ENCODE data around the gene OSBPL9. TPM values are rescaled to one million over a fixed set of nuclear protein-coding genes. Genes with fewer than 3 reads are reported as not detected.

The OSBPL9 gene
- total RNA-seq, 1 donor from 2014 or later: 149 TPM

DNA sequence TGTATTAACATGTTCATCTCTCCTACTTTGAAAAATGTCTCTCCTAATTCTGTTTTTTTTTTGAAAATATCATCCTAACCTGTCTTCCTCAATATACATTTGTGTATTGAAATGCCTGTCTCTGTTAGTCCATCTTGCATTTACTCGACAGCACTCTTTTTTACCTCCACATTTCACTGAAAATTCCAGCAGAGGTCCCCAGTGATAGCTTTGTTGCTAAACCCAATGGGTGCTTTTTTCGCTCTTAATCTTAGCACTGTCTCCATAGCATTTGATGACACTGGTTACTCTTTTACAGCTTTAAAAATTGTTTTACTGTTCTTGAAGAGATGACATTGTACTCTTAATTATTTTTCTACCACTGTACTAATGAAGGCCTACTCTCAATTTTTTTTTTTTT is 10.8 kb downstream of the OSBPL9 start:
- DNase-seq (ENCODE audit: low spot score): peak; percentile 49
- no peak overlapping the region for H3K9ac ChIP-seq
- no peaks in the 10 kb centered on the region for H4K20me1 ChIP-seq (ENCODE audit: low read depth)
- no peak overlapping the region for H3K4me3 ChIP-seq
- H3K4me1 ChIP-seq: peaks cover 1% of the 10 kb centered on the region
- Mint-ChIP-seq H3K36me3 (peaks cover 2% of the 10 kb centered on the region), H3K4me1 (peaks cover 12% of the 10 kb centered on the region), H3K27me3 (ENCODE audit: insufficient read depth, low read depth) (no peaks in the 10 kb centered on the region), H3K27ac (no peak overlapping the region), H3K4me3 (no peak overlapping the region), H3K9me3 (no peaks in the 10 kb centered on the region)
- TF ChIP-seq EZH2 (IDR thresholded peaks at IDR 0.05): no peak
- TF ChIP-seq, protein P1, sequence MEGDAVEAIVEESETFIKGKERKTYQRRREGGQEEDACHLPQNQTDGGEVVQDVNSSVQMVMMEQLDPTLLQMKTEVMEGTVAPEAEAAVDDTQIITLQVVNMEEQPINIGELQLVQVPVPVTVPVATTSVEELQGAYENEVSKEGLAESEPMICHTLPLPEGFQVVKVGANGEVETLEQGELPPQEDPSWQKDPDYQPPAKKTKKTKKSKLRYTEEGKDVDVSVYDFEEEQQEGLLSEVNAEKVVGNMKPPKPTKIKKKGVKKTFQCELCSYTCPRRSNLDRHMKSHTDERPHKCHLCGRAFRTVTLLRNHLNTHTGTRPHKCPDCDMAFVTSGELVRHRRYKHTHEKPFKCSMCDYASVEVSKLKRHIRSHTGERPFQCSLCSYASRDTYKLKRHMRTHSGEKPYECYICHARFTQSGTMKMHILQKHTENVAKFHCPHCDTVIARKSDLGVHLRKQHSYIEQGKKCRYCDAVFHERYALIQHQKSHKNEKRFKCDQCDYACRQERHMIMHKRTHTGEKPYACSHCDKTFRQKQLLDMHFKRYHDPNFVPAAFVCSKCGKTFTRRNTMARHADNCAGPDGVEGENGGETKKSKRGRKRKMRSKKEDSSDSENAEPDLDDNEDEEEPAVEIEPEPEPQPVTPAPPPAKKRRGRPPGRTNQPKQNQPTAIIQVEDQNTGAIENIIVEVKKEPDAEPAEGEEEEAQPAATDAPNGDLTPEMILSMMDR (IDR thresholded peaks at IDR 0.05): peak; percentile 54
- no peaks in the 10 kb centered on the region for H3K27me3 ChIP-seq
- no peak overlapping the region for H3K4me2 ChIP-seq
- H3K27ac ChIP-seq: no peak overlapping the region
- H3K79me2 ChIP-seq (ENCODE audit: low read depth): peaks cover 43% of the 10 kb centered on the region
- no peak overlapping the region for H2AFZ ChIP-seq (replicated peaks)
- no peaks in the 10 kb centered on the region for H3K9me3 ChIP-seq (ENCODE audit: low read depth)
- H3F3A ChIP-seq (ENCODE audit: low read depth): no peaks in the 10 kb centered on the region
- no peaks in the 10 kb centered on the region for H3K36me3 ChIP-seq

DNA sequence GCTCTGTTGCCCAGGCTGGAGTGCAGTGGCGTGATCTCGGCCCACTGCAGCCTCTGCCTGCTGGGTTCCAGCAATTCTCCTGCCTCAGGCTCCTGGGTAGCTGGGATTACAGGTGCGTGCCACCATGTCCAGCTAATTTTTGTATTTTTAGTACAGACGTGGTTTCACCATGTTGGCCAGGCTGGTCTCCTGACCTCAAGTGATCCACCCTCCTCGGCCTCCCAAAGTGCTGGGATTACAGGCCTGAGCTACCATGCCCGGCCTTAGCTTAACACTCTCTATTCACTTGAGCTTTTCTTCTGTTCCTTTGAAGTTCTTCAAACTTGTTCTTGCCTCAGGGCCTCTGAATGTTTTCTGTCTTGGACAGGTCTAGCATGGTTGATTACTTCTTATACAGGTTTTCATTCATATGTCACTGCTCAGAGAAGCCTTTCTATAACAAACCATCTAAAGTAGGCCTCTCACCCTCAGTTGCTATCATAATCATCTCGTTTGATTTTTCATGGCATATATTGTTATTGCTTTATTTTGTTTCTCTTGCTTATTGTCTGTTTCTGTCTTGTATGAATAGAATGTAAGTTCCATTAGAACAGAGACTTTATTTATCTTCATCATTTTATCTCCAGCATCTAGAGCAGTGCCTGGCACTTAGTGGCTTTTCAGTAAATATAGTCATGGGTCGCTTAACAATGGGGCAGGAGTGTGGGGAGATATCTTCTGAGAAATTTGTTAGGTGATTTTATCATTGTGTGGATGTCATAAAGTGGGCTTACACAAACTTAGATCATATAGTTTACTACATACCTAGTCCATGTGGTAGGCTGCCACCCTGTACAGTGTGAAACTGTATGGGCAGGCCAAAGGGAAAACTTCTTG is 12.1 kb downstream of the OSBPL9 start:
- Mint-ChIP-seq H3K27ac (no peak overlapping the region), H3K27me3 (ENCODE audit: insufficient read depth, low read depth) (no peaks in the 10 kb centered on the region), H3K4me3 (no peak overlapping the region), H3K36me3 (peaks cover 2% of the 10 kb centered on the region), H3K4me1 (peaks cover 7% of the 10 kb centered on the region), H3K9me3 (no peaks in the 10 kb centered on the region)
- no peaks in the 10 kb centered on the region for H3K36me3 ChIP-seq
- no peak for DNase-seq (ENCODE audit: low spot score)
- no peak for TF ChIP-seq EZH2 (IDR thresholded peaks at IDR 0.05)
- TF ChIP-seq EZH2phosphoT487 (IDR thresholded peaks at IDR 0.05): no peak
- TF ChIP-seq, protein P1 (IDR thresholded peaks at IDR 0.05): no peak
- H3K9me3 ChIP-seq (ENCODE audit: low read depth): no peaks in the 10 kb centered on the region
- H3K79me2 ChIP-seq (ENCODE audit: low read depth): peaks cover 32% of the 10 kb centered on the region
- H3K4me3 ChIP-seq: no peak overlapping the region
- H2AFZ ChIP-seq (replicated peaks): no peak overlapping the region
- no peak overlapping the region for H3K9ac ChIP-seq
- no peaks in the 10 kb centered on the region for H4K20me1 ChIP-seq (ENCODE audit: low read depth)
- no peaks in the 10 kb centered on the region for H3K4me1 ChIP-seq
- no peaks in the 10 kb centered on the region for H3K27me3 ChIP-seq
- no peak overlapping the region for H3K4me2 ChIP-seq
- no peaks in the 10 kb centered on the region for H3F3A ChIP-seq (ENCODE audit: low read depth)
- H3K27ac ChIP-seq: no peak overlapping the region

DNA sequence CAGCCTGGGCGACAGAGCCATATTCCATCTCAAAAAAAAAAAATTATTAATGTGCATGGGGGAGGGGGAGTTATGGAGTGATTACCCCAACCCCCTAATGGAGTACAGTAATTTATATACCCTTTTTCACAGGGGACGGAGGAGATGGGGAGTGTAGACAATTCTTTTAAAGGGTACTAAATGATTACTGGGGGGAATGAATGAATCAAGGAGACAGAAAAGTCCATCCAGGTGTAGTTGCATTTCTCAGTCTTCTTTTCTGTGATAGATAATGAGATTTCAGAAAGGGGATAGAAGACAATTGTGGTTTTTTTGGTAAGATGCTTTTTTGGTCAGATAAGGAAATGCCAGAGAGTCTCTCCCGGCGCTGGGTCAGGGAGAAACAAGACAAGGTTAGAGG is 13.0 kb downstream of the OSBPL9 start:
- Mint-ChIP-seq H3K36me3 (peaks cover 2% of the 10 kb centered on the region), H3K4me3 (no peak overlapping the region), H3K27me3 (ENCODE audit: insufficient read depth, low read depth) (no peaks in the 10 kb centered on the region), H3K4me1 (peaks cover 7% of the 10 kb centered on the region), H3K27ac (no peak overlapping the region), H3K9me3 (no peaks in the 10 kb centered on the region)
- H4K20me1 ChIP-seq (ENCODE audit: low read depth): no peaks in the 10 kb centered on the region
- H3K27me3 ChIP-seq: no peaks in the 10 kb centered on the region
- no peaks in the 10 kb centered on the region for H3K36me3 ChIP-seq
- no peak overlapping the region for H3K27ac ChIP-seq
- H3K9me3 ChIP-seq (ENCODE audit: low read depth): no peaks in the 10 kb centered on the region
- H3K4me2 ChIP-seq: no peak overlapping the region
- H2AFZ ChIP-seq (replicated peaks): no peak overlapping the region
- no peak overlapping the region for H3K9ac ChIP-seq
- TF ChIP-seq, protein P1 (IDR thresholded peaks at IDR 0.05): no peak
- no peak overlapping the region for H3K4me3 ChIP-seq
- DNase-seq (ENCODE audit: low spot score): no peak
- no peaks in the 10 kb centered on the region for H3K4me1 ChIP-seq
- no peaks in the 10 kb centered on the region for H3F3A ChIP-seq (ENCODE audit: low read depth)
- H3K79me2 ChIP-seq (ENCODE audit: low read depth): peaks cover 28% of the 10 kb centered on the region
